GM20000 (cell line): ENCODE results near the gene LTBP1.

ENCODE experiments used
- DNase-seq: peaks from one replicate; pipeline ENCODE4 v3.0.0; 2012; ENCODE audit warnings: low spot score
- TF ChIP-seq, protein P1 (sequence below): IDR thresholded peaks from 2 replicates; pipeline ENCODE4 v1.5.1; 2012; ENCODE audit warnings: mild to moderate bottlenecking, control low read depth; ENCODE audit errors: extremely low read depth, missing control alignments

The LTBP1 gene

DNA sequence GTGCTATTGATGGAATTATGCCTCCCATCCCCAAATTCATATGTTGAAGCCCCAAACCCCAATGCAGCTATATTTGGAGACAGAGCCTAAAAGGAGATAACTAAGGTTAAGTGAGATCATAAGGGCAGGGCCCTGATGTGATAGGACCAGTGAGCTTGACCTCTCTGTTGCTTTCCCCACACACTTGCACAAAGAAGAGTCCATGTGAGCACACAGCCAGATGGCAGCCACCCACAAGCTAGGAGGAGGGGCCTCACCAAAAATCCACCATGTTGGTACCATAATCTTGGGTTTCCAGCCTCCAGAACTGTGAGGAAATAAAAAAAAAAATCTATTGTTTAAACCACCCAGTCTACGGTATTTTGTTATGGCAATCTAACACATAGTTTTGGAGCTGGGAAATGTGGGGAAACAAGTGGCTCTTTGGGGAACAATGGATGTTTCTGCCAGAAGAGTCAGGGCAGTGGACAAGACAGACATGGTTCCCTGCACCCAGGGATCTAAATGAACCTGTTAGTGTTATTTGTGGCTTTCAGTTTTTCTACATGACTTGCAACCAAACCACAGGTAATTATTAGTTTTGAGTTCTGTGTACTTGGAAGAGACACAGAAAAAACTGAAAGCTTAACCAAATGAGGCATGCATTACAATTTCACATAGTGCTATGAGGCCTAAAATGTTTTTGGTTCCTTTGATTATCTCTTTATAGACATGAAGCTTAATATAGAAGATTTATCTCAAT lies 259.1 kb downstream of the LTBP1 start:
- TF ChIP-seq, protein P1, sequence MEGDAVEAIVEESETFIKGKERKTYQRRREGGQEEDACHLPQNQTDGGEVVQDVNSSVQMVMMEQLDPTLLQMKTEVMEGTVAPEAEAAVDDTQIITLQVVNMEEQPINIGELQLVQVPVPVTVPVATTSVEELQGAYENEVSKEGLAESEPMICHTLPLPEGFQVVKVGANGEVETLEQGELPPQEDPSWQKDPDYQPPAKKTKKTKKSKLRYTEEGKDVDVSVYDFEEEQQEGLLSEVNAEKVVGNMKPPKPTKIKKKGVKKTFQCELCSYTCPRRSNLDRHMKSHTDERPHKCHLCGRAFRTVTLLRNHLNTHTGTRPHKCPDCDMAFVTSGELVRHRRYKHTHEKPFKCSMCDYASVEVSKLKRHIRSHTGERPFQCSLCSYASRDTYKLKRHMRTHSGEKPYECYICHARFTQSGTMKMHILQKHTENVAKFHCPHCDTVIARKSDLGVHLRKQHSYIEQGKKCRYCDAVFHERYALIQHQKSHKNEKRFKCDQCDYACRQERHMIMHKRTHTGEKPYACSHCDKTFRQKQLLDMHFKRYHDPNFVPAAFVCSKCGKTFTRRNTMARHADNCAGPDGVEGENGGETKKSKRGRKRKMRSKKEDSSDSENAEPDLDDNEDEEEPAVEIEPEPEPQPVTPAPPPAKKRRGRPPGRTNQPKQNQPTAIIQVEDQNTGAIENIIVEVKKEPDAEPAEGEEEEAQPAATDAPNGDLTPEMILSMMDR, result no peak

DNA sequence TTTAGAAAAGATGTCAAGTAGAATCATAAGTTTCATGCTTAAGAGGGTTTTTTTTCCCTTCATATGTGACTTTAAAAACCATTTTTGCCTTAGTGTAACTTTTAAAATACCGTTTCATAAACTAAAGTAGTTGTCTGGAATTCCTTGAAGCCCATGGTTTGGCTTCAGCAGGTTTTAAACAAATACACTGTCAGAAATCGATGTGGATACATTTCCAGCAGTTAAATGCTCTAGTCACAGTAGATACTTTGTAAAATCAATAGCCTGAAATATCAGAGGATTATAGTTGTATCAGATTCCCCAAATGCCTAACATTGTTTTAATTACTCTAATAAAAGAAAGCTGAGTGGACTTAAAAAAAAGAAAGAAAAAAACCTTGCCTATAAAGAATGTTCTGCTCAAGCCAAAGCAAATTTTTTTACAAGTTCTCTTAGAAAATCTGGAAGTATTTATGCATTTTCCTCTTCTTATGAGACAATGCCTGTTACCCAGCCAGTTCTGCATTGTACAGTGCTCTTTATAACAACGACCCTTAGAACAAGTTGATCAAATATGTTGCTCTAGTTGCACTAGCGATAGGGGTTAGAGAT lies 260.5 kb downstream of the LTBP1 start:
- TF ChIP-seq, protein P1, result no peak
- DNase-seq, result no peak

More for the DNA sequence above, 259.1 kb downstream of the LTBP1 start:
- DNase-seq, result peak; percentile 64

DNA sequence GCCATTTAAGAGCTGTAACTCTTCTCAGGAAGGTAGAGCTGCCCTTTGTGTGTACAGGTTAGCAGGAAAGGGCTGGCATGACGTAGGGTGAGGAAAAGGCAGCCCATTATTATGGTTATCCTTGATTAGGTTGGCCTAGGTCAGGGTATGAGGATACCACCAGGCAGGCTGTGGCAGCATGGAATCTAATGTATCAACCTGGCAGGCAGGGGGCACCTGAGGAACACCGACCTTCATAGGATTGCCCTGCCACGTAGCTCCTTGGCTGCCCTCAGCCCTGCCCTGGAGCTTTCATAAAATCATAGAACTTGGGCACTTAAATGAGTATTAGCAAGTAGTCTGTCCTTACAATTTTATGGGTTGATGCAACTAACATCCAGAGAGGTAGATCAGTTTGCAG lies 261.6 kb downstream of the LTBP1 start:
- no peak for DNase-seq
- TF ChIP-seq, protein P1, result no peak

DNA sequence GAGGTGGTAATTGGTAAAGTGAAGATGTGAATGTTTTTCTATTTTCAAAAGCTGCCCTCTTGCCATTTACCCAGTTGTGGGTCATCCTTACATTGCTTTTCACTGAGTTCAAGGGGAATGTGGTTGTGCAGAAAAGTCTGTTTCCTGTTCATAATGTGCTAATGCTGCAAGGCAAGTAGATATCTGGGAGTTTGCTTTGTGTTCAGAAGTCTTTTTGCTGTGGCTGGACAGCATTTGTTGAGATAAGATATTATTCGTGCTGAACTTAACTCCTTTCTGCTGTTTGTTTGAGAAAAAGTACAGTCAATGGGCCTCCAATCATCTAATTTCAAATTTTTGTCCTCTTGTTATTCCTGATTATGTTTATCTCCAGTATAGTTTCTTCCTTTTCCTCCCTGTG lies 263.2 kb downstream of the LTBP1 start:
- DNase-seq, result no peak
- TF ChIP-seq, protein P1, result no peak

GRCh38 chr2:33210626-33211025 lies 263.9 kb downstream of the LTBP1 start:
- TF ChIP-seq, protein P1, result no peak
- no peak for DNase-seq

DNA sequence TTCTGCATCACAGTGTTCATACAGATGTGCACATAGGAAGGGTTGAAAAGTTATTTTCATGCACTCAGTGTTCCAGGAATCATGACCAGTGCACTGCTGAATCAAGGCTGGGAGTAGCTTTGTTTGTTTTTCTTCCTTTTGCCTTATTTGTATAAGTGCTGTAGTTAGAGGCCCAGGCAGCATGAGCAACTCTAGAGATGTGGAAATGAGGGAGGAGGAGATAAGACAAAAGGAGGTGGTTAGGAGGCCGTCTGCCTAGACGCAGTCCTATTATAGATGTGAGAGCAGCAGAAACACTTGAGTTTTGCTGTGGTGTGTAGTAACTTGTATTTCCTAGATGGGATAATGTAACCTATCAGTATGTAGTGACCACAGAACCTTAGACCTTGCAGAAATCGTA lies 265.4 kb downstream of the LTBP1 start:
- DNase-seq, result no peak
- TF ChIP-seq, protein P1, result no peak

- DNase-seq, result no peak
- TF ChIP-seq, protein P1, result no peak
Observed at GRCh38 chr2:33213244-33213643, 266.5 kb downstream of the LTBP1 start.
